GM23248 (cell line): Measurements from ENCODE around the gene PHC1. TPM values are rescaled to one million over a fixed set of nuclear protein-coding genes. Genes with fewer than 3 reads are reported as not detected.

Experiments used
- DNase-seq: peaks from one replicate; pipeline ENCODE4 v3.0.0-alpha.2; 2015
- H2AFZ ChIP-seq: fragments of 200-600 bp; sonication (generic); 2 replicates; pipeline ENCODE4 v1.6.1; 2016; ENCODE audit warnings: antibody characterized with exemption
- H3F3A ChIP-seq: fragments of 200-600 bp; sonication (generic); 2 replicates; pipeline ENCODE4 v1.6.1; 2016; ENCODE audit warnings: mild to moderate bottlenecking, antibody characterized with exemption, mixed run types; ENCODE audit not compliant: insufficient read depth
- H3K27ac ChIP-seq: fragments of 200-600 bp; sonication (generic); 2 replicates; pipeline ENCODE4 v1.5.1; 2016; ENCODE audit warnings: mild to moderate bottlenecking
- H3K27me3 ChIP-seq: fragments of 200-600 bp; sonication (generic); replicated peaks from 2 replicates; pipeline ENCODE4 v1.6.1; 2016; ENCODE audit warnings: mild to moderate bottlenecking; ENCODE audit not compliant: insufficient read depth
- H3K36me3 ChIP-seq: fragments of 200-600 bp; sonication (generic); 2 replicates; pipeline ENCODE4 v1.6.1; 2016; ENCODE audit warnings: low read depth, mild to moderate bottlenecking
- H3K4me1 ChIP-seq: fragments of 200-600 bp; sonication (generic); 2 replicates; pipeline ENCODE4 v1.6.1; 2016; ENCODE audit warnings: mild to moderate bottlenecking; ENCODE audit not compliant: insufficient read depth
- H3K4me2 ChIP-seq: fragments of 200-600 bp; sonication (generic); one replicate; pipeline ENCODE4 v1.6.1; 2016; ENCODE audit warnings: mild to moderate bottlenecking; ENCODE audit not compliant: unreplicated experiment
- H3K4me3 ChIP-seq: fragments of 200-600 bp; sonication (generic); 2 replicates; pipeline ENCODE4 v1.5.1; 2016; ENCODE audit warnings: mild to moderate bottlenecking
- H3K79me2 ChIP-seq: fragments of 200-600 bp; sonication (generic); 2 replicates; pipeline ENCODE4 v1.6.1; 2016; ENCODE audit warnings: mild to moderate bottlenecking; ENCODE audit not compliant: insufficient read depth
- H3K9ac ChIP-seq: fragments of 200-600 bp; sonication (generic); 2 replicates; pipeline ENCODE4 v1.6.1; 2016; ENCODE audit warnings: mild to moderate bottlenecking
- H3K9me2 ChIP-seq: fragments of 200-600 bp; sonication (generic); 2 replicates; pipeline ENCODE4 v1.6.1; 2016; ENCODE audit warnings: mixed run types, mild to moderate bottlenecking, moderate library complexity; ENCODE audit not compliant: insufficient read depth
- H3K9me3 ChIP-seq: fragments of 200-600 bp; sonication (generic); one replicate; pipeline ENCODE4 v1.6.1; 2017; ENCODE audit warnings: low read depth
- H4K20me1 ChIP-seq: fragments of 200-600 bp; sonication (generic); 2 replicates; pipeline ENCODE4 v1.6.0; 2016; ENCODE audit not compliant: insufficient read depth
- EZH2 ChIP-seq: fragments of 200-600 bp; sonication (generic); IDR thresholded peaks from 2 replicates; pipeline ENCODE4 v1.6.1; 2018; ENCODE audit warnings: antibody characterized with exemption, mild to moderate bottlenecking; ENCODE audit not compliant: insufficient read depth, poor library complexity, severe bottlenecking
- EZH2phosphoT487 ChIP-seq: fragments of 200-600 bp; sonication (generic); IDR thresholded peaks from 2 replicates; pipeline ENCODE4 v1.6.1; 2018; ENCODE audit warnings: antibody characterized with exemption, moderate library complexity, mild to moderate bottlenecking, low read depth; ENCODE audit not compliant: insufficient read depth
- WGBS, 2 experiments: methylation state at CpG; one replicate each; pipeline ENCODE4 v1.1.6; 2015 to 2017; ENCODE audit warnings: low lambda C conversion rate in 2 of 2, low coverage in 1 of 2; ENCODE audit errors: missing lambda C conversion rate in 2 of 2; 5-methylcytosine and 5-hydroxymethylcytosine counted together
- in situ Hi-C: fragments of 300-500 bp; cut with MboI; formaldehyde crosslinking; loops from 2 replicates; pipeline ENCODE4 v1.15.0; 2020
- polyA plus RNA-seq: library from polyadenylated mRNA; unstranded; fragments of >200 nt; fragmentation: Nextera tagmentation; extraction: Ambion mirVana; gene quantifications from 2 replicates; pipeline ENCODE4 v1.2.1, GENCODE V29; 2016
- total RNA-seq: library from RNA; depleted of rRNA; stranded (reverse); fragments of >200 nt; shearing (Covaris generic); gene quantifications from 2 replicates; pipeline ENCODE4 v1.2.3, GENCODE V29; 2014

Gene PHC1
- total and polyA plus RNA-seq, 2 experiments from 2014 or later: 6.4 to 16.1 TPM

DNA sequence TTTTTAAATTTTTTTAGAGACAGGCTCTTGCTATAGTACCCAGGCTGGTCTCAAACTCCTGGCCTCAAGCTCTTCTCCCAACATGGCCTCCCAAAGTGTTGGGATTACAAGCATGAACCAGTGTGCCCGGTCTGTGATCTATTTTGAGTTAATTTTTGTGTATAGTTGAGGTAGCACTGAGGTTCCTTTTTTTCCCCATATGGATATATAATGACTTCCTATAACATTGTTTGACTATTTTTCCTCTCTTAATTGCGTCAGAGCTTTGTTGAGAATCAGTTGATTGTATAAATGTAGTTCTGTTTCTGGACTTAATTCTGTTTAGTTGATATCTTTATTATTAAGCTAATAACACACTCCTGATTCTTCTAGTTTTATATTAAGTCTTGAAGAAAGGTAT is 43.8 kb downstream of the PHC1 start:
- H2AFZ ChIP-seq: no peak overlapping the region

DNA sequence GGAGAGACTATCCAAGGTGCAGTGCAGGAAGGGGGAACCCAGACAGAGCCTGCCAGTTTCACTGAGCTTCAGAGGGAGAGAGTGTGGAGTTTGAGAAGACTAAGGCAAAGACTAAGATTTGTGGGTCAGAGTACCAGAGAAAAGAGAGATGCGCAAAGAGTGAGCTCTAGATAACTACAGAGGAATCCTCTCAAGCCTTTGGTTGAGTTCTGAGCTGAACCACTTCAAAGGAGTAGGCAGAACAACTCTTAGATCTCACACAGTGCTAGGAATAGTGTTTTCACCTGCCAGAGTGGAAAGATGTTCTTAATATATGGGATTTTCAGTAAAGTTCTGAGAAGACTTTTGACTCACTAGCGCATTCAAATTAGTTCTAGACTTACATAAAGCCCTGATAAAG is 45.9 kb downstream of the PHC1 start:
- Histone ChIP-seq H3K9me3 (no peaks in the 10 kb centered on the region), H3K27ac (no peak overlapping the region), H3K9ac (no peak overlapping the region), H2AFZ (no peak overlapping the region), H4K20me1 (no peaks in the 10 kb centered on the region), H3K79me2 (no peaks in the 10 kb centered on the region), H3K4me3 (no peak overlapping the region), H3K27me3 (no peaks in the 10 kb centered on the region), H3K9me2 (no peaks in the 10 kb centered on the region), H3K36me3 (no peaks in the 10 kb centered on the region), H3K4me2 (no peak overlapping the region), H3F3A (no peaks in the 10 kb centered on the region), H3K4me1 (no peaks in the 10 kb centered on the region)
- no peak for DNase-seq
- in situ Hi-C loops: no loop called here
- WGBS, 2 experiments: 73 to 76% methylated on average over 2 of the region's 2 CpGs
- no peak for TF ChIP-seq EZH2phosphoT487
- TF ChIP-seq EZH2: no peak

More for the DNA sequence above, 43.8 kb downstream of the PHC1 start:
- H3K9me3 ChIP-seq: no peaks in the 10 kb centered on the region
- H3K9me2 ChIP-seq: no peaks in the 10 kb centered on the region
- no peak overlapping the region for H3K4me3 ChIP-seq
- TF ChIP-seq EZH2phosphoT487 (no peak), EZH2 (no peak)
- no peaks in the 10 kb centered on the region for H3K27me3 ChIP-seq
- H3K27ac ChIP-seq: no peak overlapping the region
- no peaks in the 10 kb centered on the region for H3K36me3 ChIP-seq
- no peaks in the 10 kb centered on the region for H3K79me2 ChIP-seq
- H3F3A ChIP-seq: no peaks in the 10 kb centered on the region
- 27 to 32% methylated on average over 2 of the region's 2 CpGs for WGBS, 2 experiments
- H4K20me1 ChIP-seq: no peaks in the 10 kb centered on the region
- no peak for DNase-seq
- H3K4me2 ChIP-seq: no peak overlapping the region
- in situ Hi-C loops: no loop called here
- no peak overlapping the region for H3K9ac ChIP-seq
- H3K4me1 ChIP-seq: no peaks in the 10 kb centered on the region

- TF ChIP-seq EZH2: no peak
- Histone ChIP-seq H3K79me2 (no peaks in the 10 kb centered on the region), H3K4me3 (no peak overlapping the region), H3K4me1 (no peaks in the 10 kb centered on the region), H4K20me1 (no peaks in the 10 kb centered on the region), H3K27me3 (no peaks in the 10 kb centered on the region), H2AFZ (no peak overlapping the region), H3K4me2 (no peak overlapping the region), H3K27ac (no peak overlapping the region), H3F3A (no peaks in the 10 kb centered on the region), H3K36me3 (no peaks in the 10 kb centered on the region), H3K9ac (no peak overlapping the region), H3K9me3 (peaks cover 2% of the 10 kb centered on the region), H3K9me2 (no peaks in the 10 kb centered on the region)
- in situ Hi-C loops: no loop called here
- no peak for DNase-seq
Observed at GRCh38 chr12:8968761-8969160, 54.5 kb downstream of the PHC1 start.

GRCh38 chr12:8969861-8970411 is 55.6 kb downstream of the PHC1 start:
- Histone ChIP-seq H3K4me1 (no peaks in the 10 kb centered on the region), H3K4me3 (no peak overlapping the region), H3K9me3 (peaks cover 2% of the 10 kb centered on the region), H3K4me2 (no peak overlapping the region), H3K27ac (no peak overlapping the region), H4K20me1 (no peaks in the 10 kb centered on the region), H3F3A (no peaks in the 10 kb centered on the region), H3K9me2 (no peaks in the 10 kb centered on the region), H3K79me2 (no peaks in the 10 kb centered on the region), H2AFZ (no peak overlapping the region), H3K27me3 (no peaks in the 10 kb centered on the region), H3K36me3 (no peaks in the 10 kb centered on the region), H3K9ac (no peak overlapping the region)
- in situ Hi-C loops: no loop called here
- 22 to 34% methylated on average over 2 of the region's 2 CpGs for WGBS, 2 experiments
- no peak for TF ChIP-seq EZH2phosphoT487
- no peak for TF ChIP-seq EZH2
- DNase-seq: no peak

DNA sequence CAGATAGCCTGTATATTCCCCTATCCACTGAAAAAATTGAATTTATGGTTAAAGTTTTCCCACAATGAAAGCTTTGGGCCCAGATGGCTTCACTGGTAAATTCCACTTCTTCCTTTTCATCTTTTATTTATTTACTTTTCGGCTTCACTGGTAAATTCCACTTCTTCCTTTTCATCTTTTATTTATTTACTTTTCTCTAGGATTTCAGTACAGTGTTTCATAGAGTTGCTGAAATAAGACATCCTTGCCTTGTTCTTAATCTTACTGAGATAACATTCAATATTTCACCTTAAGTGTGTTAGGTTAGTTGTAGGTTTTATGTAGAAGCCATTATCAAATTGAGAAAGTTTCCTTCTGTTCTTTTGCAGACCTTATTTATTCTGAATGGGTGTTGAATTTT is 56.1 kb downstream of the PHC1 start:
- Histone ChIP-seq H3K4me2 (no peak overlapping the region), H3K9me2 (no peaks in the 10 kb centered on the region), H4K20me1 (no peaks in the 10 kb centered on the region), H3K79me2 (no peaks in the 10 kb centered on the region), H2AFZ (no peak overlapping the region), H3F3A (no peaks in the 10 kb centered on the region), H3K27me3 (no peaks in the 10 kb centered on the region), H3K36me3 (no peaks in the 10 kb centered on the region), H3K4me1 (no peaks in the 10 kb centered on the region), H3K9ac (no peak overlapping the region), H3K9me3 (peaks cover 2% of the 10 kb centered on the region), H3K27ac (no peak overlapping the region), H3K4me3 (no peak overlapping the region)
- WGBS, 2 experiments: 27 to 36% methylated on average over 1 of the region's 1 CpG
- in situ Hi-C loops: no loop called here
- no peak for TF ChIP-seq EZH2phosphoT487
- no peak for TF ChIP-seq EZH2
- no peak for DNase-seq
